Testis (tissue), 2 donors: ENCODE measurements around the gene ACSM2A.

ENCODE experiments used
- POLR2A ChIP-seq: fragments of 450-650 bp; IDR thresholded peaks from one replicate; pipeline ENCODE4 v1.6.1; 2017; ENCODE audit warnings: antibody characterized with exemption, mild to moderate bottlenecking, moderate library complexity
- TF ChIP-seq, protein P1 (sequence below), 3 experiments: fragments of 450-650 bp in 2 of 3; fragments of 200-600 bp in 1 of 3; sonication (generic) in 1 of 3; IDR thresholded peaks; one replicate each; pipeline ENCODE4 v1.5.1; 2016 to 2019; ENCODE audit warnings: antibody characterized with exemption in 3 of 3, mild to moderate bottlenecking in 2 of 3, moderate library complexity in 1 of 3

DNA sequence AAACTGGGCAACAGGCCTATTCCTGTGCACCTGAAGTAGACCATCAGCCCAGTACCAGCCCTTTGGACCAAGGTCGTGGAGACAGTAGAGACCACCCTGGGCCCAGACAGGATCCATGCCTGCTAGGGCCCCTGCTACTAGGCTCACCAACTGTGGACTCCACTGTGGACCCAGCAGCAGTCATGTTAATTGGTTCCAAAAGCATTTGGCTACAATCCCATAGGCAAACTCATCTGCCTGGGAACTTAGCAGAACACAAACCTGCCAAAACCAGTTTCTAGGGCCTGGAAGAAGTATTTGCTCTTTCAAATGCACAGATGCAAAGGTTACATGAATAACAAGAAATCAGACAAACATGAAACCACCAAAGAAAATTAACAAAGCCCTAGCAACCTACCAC, 53.1 kb downstream of the ACSM2A start:
- TF ChIP-seq, protein P1, sequence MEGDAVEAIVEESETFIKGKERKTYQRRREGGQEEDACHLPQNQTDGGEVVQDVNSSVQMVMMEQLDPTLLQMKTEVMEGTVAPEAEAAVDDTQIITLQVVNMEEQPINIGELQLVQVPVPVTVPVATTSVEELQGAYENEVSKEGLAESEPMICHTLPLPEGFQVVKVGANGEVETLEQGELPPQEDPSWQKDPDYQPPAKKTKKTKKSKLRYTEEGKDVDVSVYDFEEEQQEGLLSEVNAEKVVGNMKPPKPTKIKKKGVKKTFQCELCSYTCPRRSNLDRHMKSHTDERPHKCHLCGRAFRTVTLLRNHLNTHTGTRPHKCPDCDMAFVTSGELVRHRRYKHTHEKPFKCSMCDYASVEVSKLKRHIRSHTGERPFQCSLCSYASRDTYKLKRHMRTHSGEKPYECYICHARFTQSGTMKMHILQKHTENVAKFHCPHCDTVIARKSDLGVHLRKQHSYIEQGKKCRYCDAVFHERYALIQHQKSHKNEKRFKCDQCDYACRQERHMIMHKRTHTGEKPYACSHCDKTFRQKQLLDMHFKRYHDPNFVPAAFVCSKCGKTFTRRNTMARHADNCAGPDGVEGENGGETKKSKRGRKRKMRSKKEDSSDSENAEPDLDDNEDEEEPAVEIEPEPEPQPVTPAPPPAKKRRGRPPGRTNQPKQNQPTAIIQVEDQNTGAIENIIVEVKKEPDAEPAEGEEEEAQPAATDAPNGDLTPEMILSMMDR (IDR thresholded peaks at IDR 0.05): no peak
- TF ChIP-seq POLR2A: no peak
